ENCODE results near the gene BCL2A1.
"Not testable (repeated sequence)": the region's sequence is repeated elsewhere in the genome, so short reads cannot be mapped to it uniquely, and the experiment has no call there.

The BCL2A1 gene

GRCh38 chr15:79938143-79938542, 32.9 kb downstream of the BCL2A1 start:
- Mint-ChIP-seq H3K27ac (no peak overlapping the region), H3K9me3 (no peaks in the 10 kb centered on the region), H3K27me3 (peaks cover 1% of the 10 kb centered on the region), H3K36me3 (no peaks in the 10 kb centered on the region), H3K4me1 (no peaks in the 10 kb centered on the region), H3K4me3 (no peak overlapping the region)
- DNase-seq (ENCODE audit: low spot score in 2 of 2) (no peak), ATAC-seq (ENCODE audit: low read depth) (no peak)

GRCh38 chr15:79935556-79936201, 35.3 kb downstream of the BCL2A1 start:
- not testable (repeated sequence) for H3K27me3 Mint-ChIP-seq; H3K36me3 Mint-ChIP-seq; H3K4me3 Mint-ChIP-seq; DNase-seq (ENCODE audit: low spot score in 2 of 2); H3K9me3 Mint-ChIP-seq; ATAC-seq (ENCODE audit: low read depth); H3K4me1 Mint-ChIP-seq; H3K27ac Mint-ChIP-seq

DNA sequence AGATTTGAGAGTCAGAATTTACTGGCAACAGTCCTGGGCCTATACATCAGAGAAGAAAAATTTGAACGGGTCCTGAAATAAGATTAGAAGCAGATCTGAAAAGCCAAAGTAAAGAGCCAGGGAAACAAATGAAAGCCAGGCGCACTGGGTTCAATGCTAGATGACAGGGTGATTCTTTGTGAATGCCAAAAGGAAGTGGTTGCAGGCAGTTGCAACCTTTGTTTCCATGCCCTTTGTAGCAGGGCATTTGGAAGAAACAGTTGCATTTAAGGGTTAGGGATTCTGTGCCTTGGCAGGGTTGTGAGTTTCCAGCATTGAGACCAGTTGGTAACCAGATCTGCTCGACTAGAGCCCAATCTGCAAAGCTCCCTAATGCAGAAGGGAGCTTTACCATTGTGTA, 37.8 kb downstream of the BCL2A1 start:
- Mint-ChIP-seq H3K27me3 (peaks cover 7% of the 10 kb centered on the region), H3K36me3 (no peaks in the 10 kb centered on the region), H3K4me3 (no peak overlapping the region), H3K9me3 (no peaks in the 10 kb centered on the region), H3K4me1 (no peaks in the 10 kb centered on the region), H3K27ac (no peak overlapping the region)
- DNase-seq (ENCODE audit: low spot score in 2 of 2) = no peak
- no peak for ATAC-seq (ENCODE audit: low read depth)

GRCh38 chr15:79932447-79932846, 38.5 kb downstream of the BCL2A1 start:
- Mint-ChIP-seq H3K36me3 (no peaks in the 10 kb centered on the region), H3K27ac (no peak overlapping the region), H3K4me1 (no peaks in the 10 kb centered on the region), H3K4me3 (no peak overlapping the region), H3K9me3 (no peaks in the 10 kb centered on the region), H3K27me3 (peaks cover 7% of the 10 kb centered on the region)
- ATAC-seq (ENCODE audit: low read depth) (no peak), DNase-seq (ENCODE audit: low spot score in 2 of 2) (no peak)

- DNase-seq (ENCODE audit: low spot score in 2 of 2) (no peak), ATAC-seq (ENCODE audit: low read depth) (no peak)
- Mint-ChIP-seq H3K4me3 (no peak overlapping the region), H3K4me1 (no peaks in the 10 kb centered on the region), H3K36me3 (no peaks in the 10 kb centered on the region), H3K27me3 (peaks cover 5% of the 10 kb centered on the region), H3K27ac (no peak overlapping the region), H3K9me3 (no peaks in the 10 kb centered on the region)
These were observed 40.5 kb downstream of the BCL2A1 start for GRCh38 chr15:79930516-79930915.

DNA sequence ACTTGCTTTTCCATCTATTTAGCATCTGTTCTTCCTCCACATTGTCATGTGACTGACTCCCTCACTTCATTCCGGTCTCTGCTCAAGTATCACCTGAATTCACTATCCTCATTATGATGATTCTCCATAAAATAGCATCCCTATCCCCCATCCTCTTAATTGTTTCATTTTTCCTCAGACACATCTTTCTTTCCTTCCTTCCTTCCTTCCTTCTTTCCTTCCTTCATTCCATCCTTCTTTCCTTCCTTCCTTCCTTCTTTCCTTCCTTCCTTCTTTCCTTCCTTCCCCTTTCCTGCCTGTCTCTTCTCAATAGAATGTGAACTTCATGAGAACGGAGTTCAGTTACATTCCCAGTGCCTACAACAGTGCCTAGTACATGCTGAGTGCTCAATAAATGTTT, 41.6 kb downstream of the BCL2A1 start:
- H3K9me3 Mint-ChIP-seq = no peaks in the 10 kb centered on the region
- DNase-seq (ENCODE audit: low spot score in 2 of 2) (no peak), ATAC-seq (ENCODE audit: low read depth) (no peak)
- H3K27me3 Mint-ChIP-seq = peaks cover 5% of the 10 kb centered on the region
- no peaks in the 10 kb centered on the region for H3K36me3 Mint-ChIP-seq
- no peak overlapping the region for H3K27ac Mint-ChIP-seq
- H3K4me3 Mint-ChIP-seq = no peak overlapping the region
- H3K4me1 Mint-ChIP-seq = no peaks in the 10 kb centered on the region

- peaks cover 14% of the 10 kb centered on the region for H3K4me1 Mint-ChIP-seq
- H3K36me3 Mint-ChIP-seq; H3K4me3 Mint-ChIP-seq; H3K27ac Mint-ChIP-seq; DNase-seq (ENCODE audit: low spot score in 2 of 2); H3K27me3 Mint-ChIP-seq; ATAC-seq (ENCODE audit: low read depth); H3K9me3 Mint-ChIP-seq: not testable (repeated sequence)
These were observed 44.9 kb downstream of the BCL2A1 start for GRCh38 chr15:79926116-79926515.

DNA sequence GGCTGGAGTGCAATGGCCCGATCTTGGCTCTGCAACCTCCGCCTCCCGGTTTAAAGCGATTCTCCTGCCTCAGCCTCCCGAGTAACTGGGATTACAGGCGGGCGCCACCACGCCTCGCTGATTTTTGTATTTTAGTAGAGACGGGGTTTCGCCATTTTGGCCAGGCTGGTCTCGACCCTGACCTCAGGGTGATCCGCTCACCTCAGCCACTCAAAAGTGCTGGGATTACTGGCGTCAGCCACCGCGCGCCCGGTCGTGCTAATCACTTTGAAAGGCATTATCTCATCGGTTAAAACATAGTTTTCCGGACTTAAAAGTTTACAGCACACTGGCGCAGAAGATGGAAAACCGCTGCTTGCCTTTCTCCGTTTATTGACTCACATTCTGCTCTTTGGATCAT, 46.6 kb downstream of the BCL2A1 start:
- Mint-ChIP-seq H3K27me3 (no peaks in the 10 kb centered on the region), H3K36me3 (peaks cover 15% of the 10 kb centered on the region), H3K4me3 (peak overlapping the region; percentile 46), H3K9me3 (peaks cover 4% of the 10 kb centered on the region), H3K4me1 (peaks cover 14% of the 10 kb centered on the region), H3K27ac (peak overlapping the region; percentile 89)
- ATAC-seq (ENCODE audit: low read depth) (no peak), DNase-seq (ENCODE audit: low spot score in 2 of 2) (no peak)

GRCh38 chr15:79923515-79924169, 47.4 kb downstream of the BCL2A1 start:
- peak overlapping the region; percentile 89 for H3K27ac Mint-ChIP-seq
- H3K27me3 Mint-ChIP-seq = no peaks in the 10 kb centered on the region
- peaks cover 20% of the 10 kb centered on the region for H3K36me3 Mint-ChIP-seq
- DNase-seq (ENCODE audit: low spot score in 2 of 2) (peak; percentile 99 to 100), ATAC-seq (ENCODE audit: low read depth) (peak; percentile 89)
- peak overlapping the region; percentile 92 for H3K4me3 Mint-ChIP-seq
- H3K9me3 Mint-ChIP-seq = peaks cover 6% of the 10 kb centered on the region
- H3K4me1 Mint-ChIP-seq = peaks cover 16% of the 10 kb centered on the region

- Mint-ChIP-seq H3K36me3 (peaks cover 24% of the 10 kb centered on the region), H3K9me3 (peaks cover 9% of the 10 kb centered on the region), H3K27ac (peak overlapping the region; percentile 89), H3K4me3 (peak overlapping the region; percentile 92), H3K27me3 (no peaks in the 10 kb centered on the region), H3K4me1 (peaks cover 16% of the 10 kb centered on the region)
- DNase-seq (ENCODE audit: low spot score in 2 of 2) (peak; percentile 55 to 67), ATAC-seq (ENCODE audit: low read depth) (peak; percentile 37)
These were observed 47.9 kb downstream of the BCL2A1 start for GRCh38 chr15:79923079-79923514.

DNA sequence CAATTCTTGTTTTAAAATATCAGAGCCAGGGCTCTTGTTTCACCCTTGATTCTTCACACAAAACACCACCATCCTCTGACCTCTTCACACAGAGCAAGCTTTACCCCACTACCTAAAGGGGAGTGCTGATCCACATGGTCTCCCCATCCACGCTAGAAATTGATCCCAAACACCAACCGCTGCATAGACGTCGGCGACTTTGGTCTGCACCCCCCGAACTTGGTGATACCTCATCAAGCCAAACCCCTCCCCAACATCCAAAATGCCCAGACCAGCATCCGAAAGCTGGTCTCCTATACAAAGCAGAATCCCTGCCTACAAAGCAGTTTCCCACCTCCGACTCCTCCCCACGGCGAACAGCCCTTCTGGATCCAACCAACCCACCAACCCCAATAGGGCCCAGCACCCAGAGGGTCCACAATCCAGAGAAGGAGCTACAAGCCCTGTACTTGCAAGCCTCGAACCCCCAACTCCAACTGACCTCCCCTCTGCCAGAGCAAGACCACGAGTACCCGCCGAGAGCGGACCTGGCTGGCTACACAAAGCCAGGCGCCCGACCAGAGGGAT, 48.4 kb downstream of the BCL2A1 start:
- Mint-ChIP-seq H3K27ac (peak overlapping the region; percentile 89), H3K9me3 (peaks cover 14% of the 10 kb centered on the region), H3K27me3 (no peaks in the 10 kb centered on the region), H3K4me1 (peaks cover 16% of the 10 kb centered on the region), H3K4me3 (peak overlapping the region; percentile 92), H3K36me3 (peaks cover 29% of the 10 kb centered on the region)
- DNase-seq (ENCODE audit: low spot score in 2 of 2) (peak; percentile 7 to 18), ATAC-seq (ENCODE audit: low read depth) (no peak)

- Mint-ChIP-seq H3K36me3 (peaks cover 35% of the 10 kb centered on the region), H3K27me3 (no peaks in the 10 kb centered on the region), H3K27ac (no peak overlapping the region), H3K9me3 (peaks cover 25% of the 10 kb centered on the region), H3K4me1 (peaks cover 16% of the 10 kb centered on the region), H3K4me3 (no peak overlapping the region)
- ATAC-seq (ENCODE audit: low read depth) (no peak), DNase-seq (ENCODE audit: low spot score in 2 of 2) (no peak)
These were observed 51.1 kb downstream of the BCL2A1 start for GRCh38 chr15:79919749-79920511.

DNA sequence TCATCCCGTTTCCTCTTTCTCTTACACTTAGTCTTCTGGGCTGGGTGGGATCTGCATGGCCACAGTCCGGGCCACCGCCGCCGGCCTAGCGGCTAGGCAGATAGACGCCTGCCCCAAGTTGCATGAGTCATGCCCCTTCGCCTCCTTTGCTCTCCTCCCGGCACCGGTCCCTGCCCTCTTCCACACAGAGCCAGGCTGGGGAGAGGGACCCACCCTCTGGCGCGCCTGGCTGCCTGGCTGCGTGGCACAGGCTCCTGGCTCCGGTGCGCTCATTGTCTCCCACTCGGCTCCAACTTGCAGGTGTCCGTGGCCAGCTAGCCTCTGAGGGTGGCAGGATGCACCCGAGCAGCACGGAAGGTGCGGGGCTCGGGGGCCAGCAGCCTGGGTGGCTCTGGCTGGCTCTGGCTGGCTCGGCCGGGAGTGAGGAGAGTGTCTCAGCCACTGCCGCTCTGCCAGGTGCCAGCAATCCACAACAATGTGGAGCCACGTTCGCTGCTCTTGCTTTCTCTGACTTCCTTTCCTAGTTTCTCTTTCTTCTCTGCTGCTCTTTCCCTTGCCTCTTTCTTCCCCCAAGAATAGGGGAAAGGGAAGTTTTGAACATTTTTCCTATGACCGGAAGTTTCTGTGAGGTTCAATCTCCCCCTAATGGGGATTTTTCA, 51.8 kb downstream of the BCL2A1 start:
- Mint-ChIP-seq H3K27ac (no peak overlapping the region), H3K4me3 (no peak overlapping the region), H3K27me3 (no peaks in the 10 kb centered on the region), H3K9me3 (peaks cover 28% of the 10 kb centered on the region), H3K36me3 (peaks cover 38% of the 10 kb centered on the region), H3K4me1 (peaks cover 16% of the 10 kb centered on the region)
- ATAC-seq (ENCODE audit: low read depth) = no peak
- DNase-seq (ENCODE audit: low spot score in 2 of 2) = no peak

DNA sequence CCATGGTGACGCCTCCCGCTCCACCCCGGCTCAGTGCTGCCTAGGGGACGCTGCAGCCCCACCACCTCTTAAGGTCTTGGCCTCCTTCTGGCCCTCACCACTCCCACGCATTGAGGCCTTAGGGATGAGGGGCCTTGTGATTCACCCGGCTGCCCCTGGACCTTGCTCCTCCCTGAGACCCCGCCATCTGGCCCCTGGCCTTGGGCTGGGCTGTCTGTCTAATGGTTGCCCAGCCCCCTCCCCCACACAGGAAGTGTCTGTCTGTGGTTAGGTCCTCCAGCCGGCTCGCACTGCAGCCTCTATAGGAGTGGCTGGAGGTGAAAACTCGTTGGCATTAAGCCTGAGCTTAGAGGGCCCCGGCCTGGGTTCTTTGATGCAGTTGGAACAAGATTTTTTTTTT, 52.7 kb downstream of the BCL2A1 start:
- Mint-ChIP-seq H3K36me3 (peaks cover 40% of the 10 kb centered on the region), H3K27me3 (no peaks in the 10 kb centered on the region), H3K27ac (no peak overlapping the region), H3K4me1 (peaks cover 16% of the 10 kb centered on the region), H3K4me3 (no peak overlapping the region), H3K9me3 (peaks cover 28% of the 10 kb centered on the region)
- DNase-seq (ENCODE audit: low spot score in 2 of 2) (no peak), ATAC-seq (ENCODE audit: low read depth) (no peak)
